GM04504 (cell line): Measurements from ENCODE around the gene NIPA2.

ENCODE experiments used
- DNase-seq: peaks from one replicate; pipeline ENCODE4 v3.0.0-alpha.2; 2012; ENCODE audit warnings: low read depth

NIPA2 gene

DNA sequence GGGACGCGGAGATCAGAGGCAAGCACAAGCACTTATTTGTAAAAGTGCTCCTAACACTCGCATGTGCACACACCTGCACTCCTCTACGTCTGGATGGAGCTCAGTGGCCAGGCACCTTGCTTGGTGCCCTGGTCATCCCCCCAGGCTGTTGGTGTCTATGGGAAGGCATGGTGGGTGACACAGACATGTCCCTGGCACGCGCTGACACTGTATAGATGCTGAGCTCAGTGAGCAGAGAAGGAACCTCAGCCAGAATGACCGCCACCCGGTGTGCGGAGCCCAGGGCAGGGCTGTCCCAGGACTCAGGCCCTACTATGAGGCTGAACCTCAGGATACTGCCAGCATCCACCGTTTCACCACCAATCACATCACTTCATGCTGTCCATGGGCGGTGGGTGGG lies 64.5 kb downstream of the NIPA2 start:
- no peak for DNase-seq

GRCh38 chr15:22903427-22903826 lies 65.0 kb downstream of the NIPA2 start:
- no peak for DNase-seq

DNA sequence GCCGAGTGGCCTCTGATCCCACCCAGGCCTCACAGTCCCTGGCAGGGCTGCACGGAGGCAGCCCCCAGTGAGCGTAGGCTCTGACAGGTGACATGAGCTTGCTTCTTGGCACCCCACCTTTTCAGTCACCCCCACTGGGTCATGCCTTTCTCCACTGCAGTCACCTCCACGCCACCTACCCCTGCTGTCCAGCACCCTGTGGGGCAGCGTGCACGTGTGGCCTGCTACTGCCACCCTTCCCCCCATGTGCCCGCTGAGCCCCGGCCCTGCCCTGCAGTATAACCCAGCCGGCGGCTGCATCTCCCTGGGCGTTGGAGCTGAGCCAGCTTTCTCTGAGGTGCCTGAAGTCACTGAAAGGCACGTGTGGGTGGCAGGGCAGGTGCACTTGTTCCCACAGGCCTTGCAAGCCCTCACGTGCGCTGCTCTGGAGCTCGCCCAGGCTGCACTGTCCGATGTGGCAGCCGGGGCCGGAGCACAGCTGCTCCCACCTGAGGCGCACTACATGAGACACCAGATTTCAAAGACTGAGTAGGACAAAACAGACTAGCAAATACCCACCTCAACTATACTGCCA lies 65.6 kb downstream of the NIPA2 start:
- DNase-seq: no peak

DNA sequence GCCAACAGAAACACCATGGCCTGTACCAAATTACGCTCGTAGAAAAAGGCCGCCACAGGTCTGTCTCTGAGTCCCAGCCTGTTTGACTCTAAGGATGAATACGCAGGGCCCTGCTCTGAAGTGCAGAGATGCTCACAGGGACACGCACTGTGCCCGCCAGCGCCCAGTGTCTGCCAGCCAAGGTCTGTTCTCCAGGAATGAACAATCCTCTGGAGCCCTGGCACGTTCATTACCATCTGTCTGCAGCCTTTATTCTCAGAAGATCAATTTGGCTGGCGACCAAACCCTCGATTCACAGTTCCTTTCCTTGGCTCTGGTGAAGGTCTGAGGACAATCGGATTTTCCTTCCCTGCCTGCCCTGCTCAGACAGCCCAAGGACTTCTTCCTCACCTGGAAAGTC lies 66.3 kb downstream of the NIPA2 start:
- no peak for DNase-seq

DNA sequence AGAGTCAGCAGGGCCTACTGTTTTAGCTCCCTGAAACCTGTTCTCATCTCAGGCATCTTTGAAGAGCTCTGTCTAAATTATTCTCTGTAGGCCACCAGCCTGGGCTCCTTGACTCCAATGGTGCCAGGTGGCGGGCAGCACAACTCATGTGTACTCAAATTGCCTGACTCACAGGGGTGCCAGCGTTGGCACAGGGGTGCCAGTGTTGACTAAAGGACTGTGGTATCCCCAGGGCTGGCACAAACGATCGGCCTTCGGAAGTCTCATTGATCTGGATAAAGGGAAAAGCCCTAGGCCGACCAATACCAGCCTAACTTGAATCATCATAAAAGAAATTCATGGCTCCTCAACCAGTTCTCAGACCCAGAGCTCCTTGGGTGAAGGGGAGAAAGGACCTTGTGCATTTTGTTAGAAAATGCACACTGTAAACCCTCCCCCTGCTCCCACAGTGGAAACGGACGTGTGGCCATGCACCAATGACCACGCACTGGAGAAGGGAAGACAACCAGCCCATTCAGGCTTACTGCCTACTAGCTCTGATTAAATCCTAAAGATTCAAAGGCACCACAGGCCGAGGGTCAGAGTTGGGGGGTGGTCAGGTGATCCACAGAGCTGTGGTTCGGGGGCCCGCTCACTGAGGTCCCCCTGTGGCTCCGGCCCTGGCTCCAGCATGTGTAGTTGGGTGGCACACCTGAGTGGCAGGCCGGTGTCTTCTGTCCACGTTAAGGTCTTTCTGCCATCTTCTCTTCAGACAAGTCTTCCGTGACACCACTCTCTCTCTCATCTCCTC lies 68.9 kb downstream of the NIPA2 start:
- no peak for DNase-seq

DNA sequence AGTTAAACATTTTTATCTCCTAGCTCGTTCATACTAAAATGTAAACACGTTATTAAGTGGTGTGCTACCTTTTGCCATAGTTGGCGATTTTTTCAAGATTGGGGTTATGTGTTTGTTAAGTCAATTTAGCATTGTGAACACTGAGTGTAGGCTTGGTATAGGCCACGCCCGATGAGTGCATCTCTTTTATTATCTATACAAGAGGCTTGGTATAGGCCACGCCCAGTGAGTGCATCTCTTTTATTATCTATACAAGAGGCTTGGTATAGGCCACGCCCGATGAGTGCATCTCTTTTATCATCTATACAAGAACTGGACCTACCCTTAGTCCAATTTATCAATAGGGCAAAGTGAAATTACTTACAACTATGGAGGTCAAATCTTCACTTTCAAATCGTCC lies 70.4 kb downstream of the NIPA2 start:
- DNase-seq: no peak

DNA sequence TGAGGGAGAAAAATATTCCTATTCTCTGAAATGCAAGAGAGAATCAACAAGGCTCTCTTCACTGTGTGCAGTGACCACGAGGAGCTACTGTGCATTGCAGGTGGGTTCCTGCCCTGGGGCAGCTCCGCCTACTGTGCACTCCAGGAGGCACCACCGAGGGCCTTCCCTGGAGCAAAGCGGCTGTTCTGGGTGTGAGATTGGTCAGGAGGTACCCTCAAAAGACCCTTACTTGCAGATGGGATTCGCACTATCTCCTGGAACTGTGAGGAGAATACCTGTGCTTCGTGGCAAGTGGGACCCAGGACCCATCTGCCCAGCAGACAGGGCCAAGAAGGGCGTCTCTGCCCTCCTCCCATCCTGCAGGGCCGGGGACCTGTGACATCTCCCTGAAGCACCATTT lies 72.8 kb downstream of the NIPA2 start:
- no peak for DNase-seq

DNA sequence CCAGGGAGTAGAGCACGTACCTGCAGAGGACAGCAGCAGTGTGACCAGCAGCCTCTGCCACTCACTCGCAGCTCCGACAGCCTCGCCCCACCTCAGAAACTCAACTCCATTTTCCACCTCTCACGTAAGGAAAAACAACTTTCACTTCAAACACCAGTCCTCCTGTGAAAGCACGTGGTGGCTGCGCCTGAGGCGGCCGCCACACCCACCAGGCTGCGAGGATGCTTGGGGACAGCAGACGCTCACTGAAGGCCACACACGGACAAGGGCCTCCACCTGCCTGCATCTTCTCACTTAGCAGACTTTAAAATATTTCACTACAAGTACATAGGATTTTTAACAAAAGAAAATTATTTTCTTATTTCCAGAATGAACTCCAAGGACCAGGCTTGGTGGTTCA lies 73.8 kb downstream of the NIPA2 start:
- no peak for DNase-seq

DNA sequence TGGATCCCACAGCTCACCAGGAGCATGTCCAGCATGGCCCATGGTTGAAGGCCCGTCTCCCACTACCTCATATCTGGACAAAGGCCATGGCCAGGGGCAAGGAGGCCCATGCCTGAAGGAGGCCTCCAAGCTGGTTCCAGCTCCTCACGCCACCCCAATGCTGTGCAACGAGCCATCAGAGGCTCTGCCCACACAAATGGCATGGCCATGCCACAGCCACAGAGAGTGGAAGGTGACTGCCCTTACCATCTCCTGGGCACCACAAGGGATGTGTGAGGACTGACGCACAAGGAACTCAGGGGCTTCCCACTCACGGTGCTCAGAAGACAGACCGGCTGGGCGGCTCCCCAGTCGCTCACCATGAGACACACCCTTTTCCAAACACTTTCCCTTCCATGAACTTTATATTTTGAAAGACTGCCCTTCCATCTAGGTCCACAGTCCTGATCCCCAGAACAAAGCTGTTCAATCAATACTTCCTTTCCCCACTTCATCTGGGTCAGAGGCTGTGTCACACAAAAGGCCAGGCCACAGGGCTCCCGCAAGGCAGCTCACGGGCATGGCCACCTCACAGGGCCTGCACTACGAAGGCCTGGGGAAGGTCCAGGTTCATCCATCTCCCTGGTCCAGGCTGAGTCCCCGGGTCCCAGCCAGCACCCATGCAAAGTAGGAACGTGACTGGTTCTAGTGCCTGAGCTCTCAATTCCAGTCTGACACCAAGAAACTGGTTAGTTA lies 75.3 kb downstream of the NIPA2 start:
- no peak for DNase-seq

- no peak for DNase-seq
Observed at GRCh38 chr15:22915866-22916515, 77.5 kb downstream of the NIPA2 start.

GRCh38 chr15:22916606-22917350 lies 78.3 kb downstream of the NIPA2 start:
- no peak for DNase-seq

- DNase-seq: no peak
Observed at GRCh38 chr15:22917556-22917955, 79.1 kb downstream of the NIPA2 start.
